GM23248 (cell line): Measurements from ENCODE around the gene ATR. TPM values are rescaled to one million over a fixed set of nuclear protein-coding genes. Genes with fewer than 3 reads are reported as not detected.
A peak's percentile ranks its signal among the peaks of the same experiment; 100 is the strongest.

Experiments used
- DNase-seq: peaks from one replicate; pipeline ENCODE4 v3.0.0-alpha.2; 2015
- H2AFZ ChIP-seq: fragments of 200-600 bp; sonication (generic); 2 replicates; pipeline ENCODE4 v1.6.1; 2016; ENCODE audit warnings: antibody characterized with exemption
- H3F3A ChIP-seq: fragments of 200-600 bp; sonication (generic); 2 replicates; pipeline ENCODE4 v1.6.1; 2016; ENCODE audit warnings: mild to moderate bottlenecking, antibody characterized with exemption, mixed run types; ENCODE audit not compliant: insufficient read depth
- H3K27ac ChIP-seq: fragments of 200-600 bp; sonication (generic); 2 replicates; pipeline ENCODE4 v1.5.1; 2016; ENCODE audit warnings: mild to moderate bottlenecking
- H3K27me3 ChIP-seq: fragments of 200-600 bp; sonication (generic); replicated peaks from 2 replicates; pipeline ENCODE4 v1.6.1; 2016; ENCODE audit warnings: mild to moderate bottlenecking; ENCODE audit not compliant: insufficient read depth
- H3K36me3 ChIP-seq: fragments of 200-600 bp; sonication (generic); 2 replicates; pipeline ENCODE4 v1.6.1; 2016; ENCODE audit warnings: low read depth, mild to moderate bottlenecking
- H3K4me1 ChIP-seq: fragments of 200-600 bp; sonication (generic); 2 replicates; pipeline ENCODE4 v1.6.1; 2016; ENCODE audit warnings: mild to moderate bottlenecking; ENCODE audit not compliant: insufficient read depth
- H3K4me2 ChIP-seq: fragments of 200-600 bp; sonication (generic); one replicate; pipeline ENCODE4 v1.6.1; 2016; ENCODE audit warnings: mild to moderate bottlenecking; ENCODE audit not compliant: unreplicated experiment
- H3K4me3 ChIP-seq: fragments of 200-600 bp; sonication (generic); 2 replicates; pipeline ENCODE4 v1.5.1; 2016; ENCODE audit warnings: mild to moderate bottlenecking
- H3K79me2 ChIP-seq: fragments of 200-600 bp; sonication (generic); 2 replicates; pipeline ENCODE4 v1.6.1; 2016; ENCODE audit warnings: mild to moderate bottlenecking; ENCODE audit not compliant: insufficient read depth
- H3K9ac ChIP-seq: fragments of 200-600 bp; sonication (generic); 2 replicates; pipeline ENCODE4 v1.6.1; 2016; ENCODE audit warnings: mild to moderate bottlenecking
- H3K9me2 ChIP-seq: fragments of 200-600 bp; sonication (generic); 2 replicates; pipeline ENCODE4 v1.6.1; 2016; ENCODE audit warnings: mixed run types, mild to moderate bottlenecking, moderate library complexity; ENCODE audit not compliant: insufficient read depth
- H3K9me3 ChIP-seq: fragments of 200-600 bp; sonication (generic); one replicate; pipeline ENCODE4 v1.6.1; 2017; ENCODE audit warnings: low read depth
- H4K20me1 ChIP-seq: fragments of 200-600 bp; sonication (generic); 2 replicates; pipeline ENCODE4 v1.6.0; 2016; ENCODE audit not compliant: insufficient read depth
- EZH2 ChIP-seq: fragments of 200-600 bp; sonication (generic); IDR thresholded peaks from 2 replicates; pipeline ENCODE4 v1.6.1; 2018; ENCODE audit warnings: antibody characterized with exemption, mild to moderate bottlenecking; ENCODE audit not compliant: insufficient read depth, poor library complexity, severe bottlenecking
- EZH2phosphoT487 ChIP-seq: fragments of 200-600 bp; sonication (generic); IDR thresholded peaks from 2 replicates; pipeline ENCODE4 v1.6.1; 2018; ENCODE audit warnings: antibody characterized with exemption, moderate library complexity, mild to moderate bottlenecking, low read depth; ENCODE audit not compliant: insufficient read depth
- WGBS, 2 experiments: methylation state at CpG; one replicate each; pipeline ENCODE4 v1.1.6; 2015 to 2017; ENCODE audit warnings: low lambda C conversion rate in 2 of 2, low coverage in 1 of 2; ENCODE audit errors: missing lambda C conversion rate in 2 of 2; 5-methylcytosine and 5-hydroxymethylcytosine counted together
- in situ Hi-C: fragments of 300-500 bp; cut with MboI; formaldehyde crosslinking; loops from 2 replicates; pipeline ENCODE4 v1.15.0; 2020
- polyA plus RNA-seq: library from polyadenylated mRNA; unstranded; fragments of >200 nt; fragmentation: Nextera tagmentation; extraction: Ambion mirVana; gene quantifications from 2 replicates; pipeline ENCODE4 v1.2.1, GENCODE V29; 2016
- total RNA-seq: library from RNA; depleted of rRNA; stranded (reverse); fragments of >200 nt; shearing (Covaris generic); gene quantifications from 2 replicates; pipeline ENCODE4 v1.2.3, GENCODE V29; 2014

ATR gene
- total and polyA plus RNA-seq, 2 experiments from 2014 or later = 15.1 to 28.3 TPM

DNA sequence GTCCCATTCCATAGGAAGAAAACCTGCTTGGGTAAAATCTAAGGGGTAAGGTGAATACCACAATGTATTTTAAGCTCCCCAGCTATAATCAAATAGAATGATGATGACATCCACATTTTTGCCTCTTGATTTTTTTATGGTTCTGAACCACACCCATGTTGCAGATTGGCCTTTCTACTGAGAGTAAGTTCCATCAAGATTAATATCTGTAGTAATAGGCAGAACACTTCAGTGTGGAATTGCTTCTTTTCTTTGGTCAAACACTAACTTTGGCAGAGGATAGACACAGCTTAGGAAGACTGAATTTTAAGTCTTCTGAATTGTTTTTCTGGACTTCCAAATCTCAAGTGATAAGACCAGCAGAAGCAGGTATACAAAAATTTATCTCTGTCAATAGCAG is 44.7 kb upstream of the ATR start:
- Histone ChIP-seq H3K4me3 (no peak overlapping the region), H3F3A (no peaks in the 10 kb centered on the region), H4K20me1 (no peaks in the 10 kb centered on the region), H3K27me3 (no peaks in the 10 kb centered on the region; the same call in 1 of the 2 replicates), H3K79me2 (no peaks in the 10 kb centered on the region), H3K4me2 (no peak overlapping the region), H3K9me2 (no peaks in the 10 kb centered on the region), H3K4me1 (no peaks in the 10 kb centered on the region), H3K9ac (no peak overlapping the region), H3K9me3 (no peaks in the 10 kb centered on the region), H3K27ac (no peak overlapping the region), H3K36me3 (no peaks in the 10 kb centered on the region), H2AFZ (no peak overlapping the region)
- DNase-seq = no peak
- no peak for TF ChIP-seq EZH2phosphoT487
- TF ChIP-seq EZH2 = no peak
- in situ Hi-C loops = no loop called here

DNA sequence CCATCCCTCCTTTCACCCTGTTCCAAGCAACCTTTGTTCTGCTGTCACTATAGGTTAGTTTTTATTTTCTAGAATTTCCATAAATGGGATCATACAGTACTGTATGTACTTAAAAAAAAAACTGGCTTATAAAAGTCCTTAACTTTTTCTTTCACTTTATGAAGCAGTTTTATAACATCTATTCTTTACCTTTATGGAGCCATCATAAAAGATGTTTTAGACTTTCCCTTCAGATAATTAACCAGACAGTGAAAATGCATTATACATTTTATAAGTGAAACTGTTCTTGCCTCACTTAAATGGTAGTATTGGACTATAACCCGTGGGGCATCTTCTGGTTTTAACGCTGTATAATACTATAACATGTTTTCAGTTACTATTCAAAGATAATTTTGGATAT is 43.9 kb upstream of the ATR start:
- in situ Hi-C loops = no loop called here
- Histone ChIP-seq H3K4me3 (no peak overlapping the region), H3K27ac (no peak overlapping the region), H3K27me3 (no peaks in the 10 kb centered on the region; the same call in 1 of the 2 replicates), H2AFZ (no peak overlapping the region; the same call in 1 of the 2 replicates), H3K9me2 (no peaks in the 10 kb centered on the region), H3K36me3 (no peaks in the 10 kb centered on the region), H3K4me2 (no peak overlapping the region), H4K20me1 (no peaks in the 10 kb centered on the region), H3K9ac (no peak overlapping the region), H3F3A (no peaks in the 10 kb centered on the region), H3K4me1 (no peaks in the 10 kb centered on the region), H3K9me3 (no peaks in the 10 kb centered on the region), H3K79me2 (no peaks in the 10 kb centered on the region)
- 25 to 36% methylated on average over 2 of the region's 2 CpGs for WGBS, 2 experiments
- TF ChIP-seq EZH2phosphoT487 = no peak
- no peak for TF ChIP-seq EZH2
- DNase-seq = no peak

DNA sequence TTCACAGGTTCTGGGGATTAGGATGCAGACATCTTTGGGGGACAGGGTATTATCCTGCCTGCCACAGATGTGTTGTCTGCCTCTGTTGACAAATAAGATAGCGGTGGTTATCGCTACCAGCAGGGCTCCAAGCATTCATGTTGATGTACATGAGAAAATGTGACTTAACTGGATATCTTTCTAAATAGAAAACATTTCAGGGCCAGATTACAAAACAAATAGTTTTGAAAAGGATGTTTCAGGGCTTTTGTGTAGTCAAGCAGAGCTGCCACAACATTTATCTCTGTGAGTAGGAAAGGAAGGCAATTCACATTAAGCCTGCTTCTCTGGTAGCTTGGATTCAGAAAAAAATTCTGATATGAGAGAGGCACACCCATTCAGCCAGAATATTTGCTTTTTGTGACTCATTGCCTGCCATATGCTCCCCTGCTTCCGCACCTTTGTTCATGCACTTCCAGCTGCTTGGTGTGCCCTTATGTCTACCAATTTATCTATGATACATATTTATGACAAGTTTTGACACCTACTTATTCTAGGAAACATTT is 40.5 kb upstream of the ATR start:
- no peaks in the 10 kb centered on the region; the same call in 1 of the 2 replicates for H3K27me3 ChIP-seq
- no peaks in the 10 kb centered on the region for H3K4me1 ChIP-seq
- H3K9me3 ChIP-seq = no peaks in the 10 kb centered on the region
- in situ Hi-C loops = no loop called here
- no peak overlapping the region for H3K27ac ChIP-seq
- DNase-seq = peak; percentile 6
- TF ChIP-seq EZH2phosphoT487 (no peak), EZH2 (no peak)
- no peak overlapping the region for H3K9ac ChIP-seq
- no peaks in the 10 kb centered on the region for H4K20me1 ChIP-seq
- no peak overlapping the region for H2AFZ ChIP-seq
- H3K79me2 ChIP-seq = no peaks in the 10 kb centered on the region
- no peaks in the 10 kb centered on the region for H3K36me3 ChIP-seq
- no peak overlapping the region for H3K4me3 ChIP-seq
- H3K4me2 ChIP-seq = no peak overlapping the region
- H3K9me2 ChIP-seq = no peaks in the 10 kb centered on the region
- 97 to 99% methylated on average over 3 of the region's 3 CpGs for WGBS, 2 experiments
- H3F3A ChIP-seq = no peaks in the 10 kb centered on the region

DNA sequence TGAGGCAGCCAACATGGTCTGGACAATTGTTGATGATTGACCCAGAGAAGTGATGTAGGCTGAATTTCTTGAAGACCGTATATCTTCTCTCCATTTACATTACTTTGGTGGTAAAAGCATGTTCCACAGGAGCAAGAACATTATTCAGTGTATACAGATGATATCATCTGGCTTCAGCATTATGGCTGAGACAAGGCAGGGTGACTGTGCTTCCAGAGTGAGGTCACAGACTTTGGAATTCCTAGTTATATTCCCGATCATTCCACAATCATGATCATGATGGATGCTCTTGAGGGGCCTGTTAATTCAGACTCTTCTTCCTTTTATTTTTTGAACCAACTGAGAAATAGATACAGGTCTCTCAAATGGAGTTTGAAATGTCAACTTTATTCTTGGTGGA is 36.6 kb upstream of the ATR start:
- Histone ChIP-seq H4K20me1 (no peaks in the 10 kb centered on the region), H3K9me3 (no peaks in the 10 kb centered on the region), H3F3A (no peaks in the 10 kb centered on the region), H2AFZ (no peak overlapping the region), H3K79me2 (no peaks in the 10 kb centered on the region), H3K27me3 (no peaks in the 10 kb centered on the region; the same call in 1 of the 2 replicates), H3K4me3 (no peak overlapping the region), H3K27ac (no peak overlapping the region), H3K9me2 (no peaks in the 10 kb centered on the region), H3K4me2 (no peak overlapping the region), H3K9ac (no peak overlapping the region), H3K4me1 (no peaks in the 10 kb centered on the region), H3K36me3 (no peaks in the 10 kb centered on the region)
- in situ Hi-C loops = no loop called here
- 87% methylated on average over 2 of the region's 2 CpGs for WGBS, 2 experiments
- TF ChIP-seq EZH2 (no peak), EZH2phosphoT487 (no peak)
- DNase-seq = peak; percentile 2

GRCh38 chr3:142614059-142614626 is 35.6 kb upstream of the ATR start:
- DNase-seq = no peak
- no peaks in the 10 kb centered on the region for H3K9me2 ChIP-seq
- H3F3A ChIP-seq = no peaks in the 10 kb centered on the region
- no peak overlapping the region for H2AFZ ChIP-seq
- H3K36me3 ChIP-seq = no peaks in the 10 kb centered on the region
- TF ChIP-seq EZH2 (no peak), EZH2phosphoT487 (no peak)
- H3K27ac ChIP-seq = no peak overlapping the region
- no peaks in the 10 kb centered on the region for H3K4me1 ChIP-seq
- H3K4me3 ChIP-seq = no peak overlapping the region
- H3K4me2 ChIP-seq = no peak overlapping the region
- no peaks in the 10 kb centered on the region for H3K27me3 ChIP-seq
- in situ Hi-C loops = no loop called here
- H4K20me1 ChIP-seq = no peaks in the 10 kb centered on the region
- no peak overlapping the region for H3K9ac ChIP-seq
- no peaks in the 10 kb centered on the region for H3K79me2 ChIP-seq
- H3K9me3 ChIP-seq = no peaks in the 10 kb centered on the region
- WGBS, 2 experiments = 78 to 80% methylated on average over 2 of the region's 2 CpGs
